Measurements from ENCODE around the gene LRRC74A. TPM values are rescaled to one million over a fixed set of nuclear protein-coding genes. Genes with fewer than 3 reads are reported as not detected.
A peak's percentile ranks its signal among the peaks of the same experiment; 100 is the strongest.

The LRRC74A gene
- total RNA-seq, 1 donor from 2014 or later: not detected

DNA sequence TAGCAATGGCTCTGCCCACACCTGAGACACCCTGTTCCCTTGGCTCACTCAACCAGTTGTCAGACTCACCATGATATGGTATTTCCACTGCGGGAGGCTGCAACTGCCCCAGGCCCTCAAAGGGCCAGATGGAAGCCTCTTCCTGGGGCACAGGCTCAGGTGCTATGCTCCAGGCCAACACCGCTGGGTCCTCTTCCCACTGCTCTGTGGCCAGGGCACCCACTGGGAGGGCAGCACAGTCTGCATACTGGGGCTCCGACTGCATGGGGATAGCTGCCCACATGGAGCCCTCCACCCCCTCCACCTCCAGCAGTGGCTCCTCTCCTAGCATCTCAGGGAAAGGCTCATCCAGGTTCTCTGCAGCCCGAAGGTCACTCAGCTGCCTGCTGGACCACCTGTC is 17.2 kb upstream of the LRRC74A start:
- ATAC-seq (no peak), DNase-seq (ENCODE audit: low spot score) (no peak)

DNA sequence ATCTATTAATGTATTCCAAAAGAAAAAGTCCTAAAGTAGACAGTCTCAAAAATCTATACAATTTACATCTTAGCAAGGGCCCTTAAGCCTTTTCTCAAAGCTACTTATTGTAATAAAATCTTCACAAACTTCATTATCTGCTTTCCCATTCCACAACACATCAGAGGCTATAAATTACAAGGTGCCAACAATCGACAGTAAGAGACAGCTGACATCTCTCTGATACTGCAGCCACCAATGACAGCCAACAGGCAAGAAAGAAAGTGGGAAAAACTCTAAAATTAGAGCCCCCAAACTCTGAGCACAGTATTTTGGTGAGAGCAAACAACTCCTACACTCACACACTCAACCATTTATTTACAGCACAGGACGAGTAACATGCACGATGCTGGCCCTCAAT is 15.7 kb upstream of the LRRC74A start:
- DNase-seq (ENCODE audit: low spot score) (no peak), ATAC-seq (no peak)

DNA sequence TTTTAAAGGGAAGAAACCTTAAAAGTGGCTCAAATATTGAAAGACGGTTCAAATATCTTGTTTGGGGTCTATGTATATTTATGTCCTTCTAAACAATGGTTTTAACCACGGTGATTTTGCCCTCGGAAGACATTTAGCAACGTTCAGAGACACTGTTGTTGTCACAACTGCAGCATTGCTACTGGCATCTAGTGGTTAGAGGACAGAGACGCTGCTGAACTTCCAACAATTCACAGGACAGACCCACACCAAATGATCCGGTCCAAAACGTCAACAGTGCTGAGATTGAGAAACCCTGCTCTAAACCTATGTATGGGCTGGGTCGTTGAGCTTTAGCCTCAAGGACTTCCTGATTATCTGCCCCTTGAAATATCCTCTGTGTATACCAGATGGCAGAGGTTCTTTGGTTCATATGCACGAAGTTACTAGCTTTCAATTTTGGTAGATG is 15.2 kb upstream of the LRRC74A start:
- DNase-seq (ENCODE audit: low spot score) (peak; percentile 58), ATAC-seq (peak; percentile 50)

DNA sequence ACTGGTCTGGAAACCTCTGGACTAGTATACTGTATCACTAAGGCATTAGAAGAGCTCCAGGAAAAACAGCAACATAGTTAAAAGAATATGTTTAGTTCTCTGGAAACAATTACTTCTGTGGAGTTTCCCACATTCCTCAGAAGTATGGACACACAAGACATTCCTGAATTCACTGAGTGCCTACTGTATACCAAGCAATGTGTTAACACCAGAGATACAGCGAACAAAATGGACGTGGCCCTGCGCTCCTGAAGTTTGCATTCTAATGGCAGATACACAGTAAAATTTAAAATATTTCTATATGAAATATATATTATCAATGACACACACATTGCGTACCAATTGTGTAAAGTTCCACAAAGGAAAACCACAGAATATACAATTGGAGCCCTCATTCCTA is 14.6 kb upstream of the LRRC74A start:
- ATAC-seq: no peak
- no peak for DNase-seq (ENCODE audit: low spot score)

DNA sequence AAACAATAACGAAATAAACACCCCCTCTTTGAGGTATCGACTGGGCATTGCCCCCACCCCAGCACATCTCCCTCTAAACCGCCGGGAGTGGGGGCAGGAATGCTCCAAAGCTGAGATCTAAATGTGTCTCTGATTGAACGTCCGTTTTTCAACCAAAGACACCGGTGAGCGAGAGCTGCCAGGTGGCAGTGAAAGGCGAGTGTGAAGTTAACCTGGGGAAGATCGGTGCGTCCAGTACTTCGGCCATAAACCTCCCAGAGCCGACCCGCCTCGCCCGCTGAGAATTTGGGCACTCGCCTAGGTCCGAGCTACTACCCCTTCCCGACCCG is 14.2 kb upstream of the LRRC74A start:
- ATAC-seq (peak; percentile 26), DNase-seq (ENCODE audit: low spot score) (no peak)

DNA sequence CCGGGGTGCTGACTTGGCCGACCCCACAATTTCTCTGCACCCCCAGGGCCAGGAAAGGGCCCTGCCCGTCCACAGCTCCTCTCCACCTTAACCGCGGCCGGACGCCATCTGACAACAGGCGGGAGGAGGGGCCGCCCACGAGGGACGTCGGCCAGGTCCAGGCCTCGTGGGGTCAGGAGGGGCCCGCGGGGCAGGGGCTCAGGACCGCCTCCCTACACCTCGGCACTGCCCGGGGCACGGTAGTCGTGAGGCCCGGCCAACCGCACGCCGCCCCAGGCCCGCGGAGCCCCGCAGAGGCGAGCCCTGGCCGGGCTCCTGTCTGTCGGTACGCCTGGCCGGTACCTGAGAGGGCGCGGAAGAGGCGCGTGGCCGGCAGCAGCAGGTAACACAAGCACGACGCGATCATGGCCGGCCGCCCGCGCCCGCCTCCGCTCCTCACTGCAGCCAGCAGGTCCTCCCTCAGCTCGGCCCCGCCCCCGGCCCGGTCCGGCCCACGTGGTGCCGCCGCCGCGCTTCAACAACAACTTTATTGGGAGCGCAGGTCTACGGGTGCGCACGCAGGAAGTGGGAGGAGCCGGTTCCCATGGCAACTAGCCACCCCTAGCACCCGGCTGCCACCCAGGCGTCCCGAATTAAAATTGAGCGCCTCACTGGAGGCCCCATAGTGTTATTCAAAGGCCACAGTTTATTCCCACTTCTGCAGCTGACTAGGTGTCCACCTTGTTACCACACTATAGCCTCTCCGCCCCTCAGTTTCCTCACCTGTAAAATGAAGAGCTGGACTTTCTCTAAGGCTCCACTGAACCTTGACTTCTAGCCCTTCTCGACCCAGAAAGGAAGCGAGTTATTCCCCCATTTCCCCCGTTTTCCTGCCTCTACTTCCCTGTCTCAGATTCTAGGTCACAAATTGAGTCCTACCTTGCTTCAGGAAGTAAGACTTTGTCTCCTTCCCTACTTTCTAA is 13.5 kb upstream of the LRRC74A start, which contains the start of gene ANGEL1:
Gene ANGEL1, minus strand, starts transcription at position 461 of the 962 bp plus-strand sequence. Its CDS starts 55 bp downstream, at position 406.
- DNase-seq (ENCODE audit: low spot score): peak; percentile 99

DNA sequence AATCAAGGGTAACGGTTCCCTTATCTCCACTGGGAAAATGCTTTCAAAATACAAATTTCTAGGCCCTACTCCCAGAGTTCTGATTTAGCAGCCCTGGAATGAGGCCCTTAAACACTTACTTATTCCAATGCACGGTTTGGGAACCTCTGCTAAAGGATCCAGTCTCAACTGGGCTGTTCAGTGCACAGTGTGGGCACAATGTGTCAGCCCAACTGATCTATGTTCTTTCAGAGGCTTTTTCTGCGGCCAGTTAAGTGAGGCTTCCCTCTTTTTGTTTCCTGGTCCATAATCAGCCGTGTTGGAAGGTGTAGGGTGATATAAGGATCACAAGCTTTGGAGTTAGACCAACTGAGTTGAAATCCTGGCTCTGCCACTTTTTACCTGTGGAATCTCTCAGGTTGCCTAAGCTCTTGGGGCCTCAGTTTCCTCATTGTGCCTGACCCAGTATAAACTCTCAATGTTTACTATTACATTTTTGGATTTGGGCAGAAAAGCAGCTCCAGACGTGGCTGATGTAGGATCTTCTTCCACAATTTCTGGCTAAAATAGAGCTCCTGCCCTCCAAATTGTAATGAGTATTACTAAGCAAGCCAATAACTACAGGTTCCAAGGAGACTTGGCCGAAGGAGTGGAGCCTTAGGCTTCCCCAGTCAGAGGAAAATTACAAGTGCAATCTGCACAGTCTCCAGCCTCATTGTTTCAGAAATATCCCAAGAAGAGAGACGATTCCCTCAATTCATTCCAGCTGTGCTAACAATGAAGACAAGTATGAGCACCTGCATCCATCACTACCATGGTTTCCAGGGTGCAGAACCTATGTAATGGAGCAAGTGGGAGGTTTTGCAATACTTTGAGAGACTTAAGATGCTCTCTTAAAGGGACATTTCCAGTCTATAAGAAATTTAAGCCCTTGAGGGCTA is 11.2 kb upstream of the LRRC74A start:
- no peak for DNase-seq (ENCODE audit: low spot score)
- ATAC-seq: no peak

More for the DNA sequence above, 13.5 kb upstream of the LRRC74A start, which contains the start of gene ANGEL1:
- ATAC-seq: peak; percentile 91

DNA sequence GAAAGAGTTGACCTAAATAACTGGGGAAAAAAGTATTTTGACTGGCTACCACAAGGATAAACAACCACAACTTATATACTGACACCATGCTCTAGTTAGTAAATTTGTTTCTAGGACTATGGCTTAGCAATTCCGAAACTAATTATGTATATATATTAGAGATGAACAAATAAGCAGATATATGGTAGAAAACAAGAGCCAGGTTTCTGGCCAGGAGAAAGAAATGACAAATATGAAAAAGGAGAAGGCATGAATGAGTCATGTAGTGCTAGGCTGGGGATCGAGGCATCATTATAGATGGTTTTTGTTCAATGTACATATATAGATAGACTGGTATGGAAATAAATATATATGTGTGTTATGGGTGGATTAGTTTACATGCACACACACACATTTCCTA is 5.5 kb upstream of the LRRC74A start:
- DNase-seq (ENCODE audit: low spot score) (no peak), ATAC-seq (no peak)

DNA sequence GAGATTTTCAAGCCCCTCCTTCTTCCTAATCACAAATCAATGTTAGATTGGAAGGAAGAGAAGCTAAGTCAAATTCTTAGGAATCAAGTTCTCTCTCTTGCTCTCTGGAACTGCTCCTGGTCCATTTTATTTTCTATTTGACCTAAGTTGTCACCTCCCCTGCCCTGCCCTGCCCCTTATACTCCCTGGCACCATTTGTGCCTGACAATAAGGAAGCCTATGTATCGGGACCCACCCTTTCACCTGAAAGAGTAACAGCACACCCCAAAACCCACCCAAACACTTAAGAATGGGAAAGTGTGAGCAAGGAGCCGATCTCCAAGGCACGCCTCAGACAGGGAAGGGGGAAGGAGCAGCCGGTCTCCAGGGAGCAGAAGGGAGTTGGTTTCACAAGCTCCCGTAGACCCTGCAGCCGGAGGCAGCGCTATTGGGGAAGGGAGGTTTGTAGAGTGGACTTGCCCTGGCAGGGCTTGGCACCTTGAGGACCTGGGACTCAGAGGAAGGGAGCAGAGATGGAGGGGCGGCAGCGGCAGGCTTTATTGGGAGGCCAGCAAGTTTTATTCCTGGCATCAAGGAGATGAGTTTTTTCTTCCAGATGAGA is 1.6 kb downstream of the LRRC74A start:
- no peak for ATAC-seq
- no peak for DNase-seq (ENCODE audit: low spot score)

DNA sequence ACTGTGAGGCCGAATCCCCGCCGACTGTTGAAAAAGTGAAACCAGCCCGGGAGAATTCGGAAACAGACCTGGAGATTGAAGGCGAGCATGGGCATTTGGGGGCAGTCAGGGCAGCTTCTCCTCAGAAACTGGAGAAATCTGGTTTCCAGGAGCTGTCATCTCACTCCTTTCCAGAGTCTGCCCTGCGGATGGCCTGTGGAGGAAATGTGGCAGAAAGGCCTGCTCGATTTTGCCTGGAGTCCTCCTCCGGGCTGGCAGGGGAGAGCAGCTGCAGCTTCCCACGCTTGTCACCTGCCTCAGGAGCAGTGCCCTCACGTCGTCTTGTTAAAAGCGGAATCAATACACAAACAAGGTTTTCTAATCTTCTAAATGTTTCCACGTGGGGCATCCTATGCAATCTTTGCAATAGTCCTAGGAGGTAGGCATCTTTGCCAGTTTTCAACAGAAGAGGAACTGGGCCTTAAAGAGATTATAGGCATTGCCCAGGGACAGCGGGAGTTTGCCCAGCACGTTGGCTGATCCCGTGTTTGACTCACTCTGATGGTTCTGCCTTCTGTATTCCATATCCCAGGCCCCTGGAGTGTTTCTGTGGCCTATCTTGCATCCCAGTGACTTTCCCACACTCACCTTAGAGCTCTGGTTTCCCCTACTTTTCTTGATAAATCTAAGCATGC is 2.3 kb downstream of the LRRC74A start:
- DNase-seq (ENCODE audit: low spot score): no peak
- ATAC-seq: no peak

DNA sequence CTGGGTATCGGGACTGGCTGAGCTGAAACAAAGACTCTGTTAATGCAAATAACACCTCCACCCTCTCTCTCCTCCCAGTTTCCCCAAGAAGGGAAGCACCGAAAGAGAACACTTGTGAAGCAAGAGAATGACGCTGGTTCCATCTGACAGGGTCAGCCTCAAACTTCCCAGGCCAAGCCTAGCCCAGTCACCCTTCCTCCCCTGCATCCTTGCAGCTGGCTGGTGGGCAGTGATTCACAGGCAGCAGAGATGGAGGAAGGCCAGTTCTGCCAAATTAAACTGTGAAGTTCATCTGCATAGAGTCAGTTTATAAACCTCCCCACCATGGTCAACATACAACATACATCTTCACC is 2.8 kb downstream of the LRRC74A start:
- ATAC-seq (no peak), DNase-seq (ENCODE audit: low spot score) (no peak)

DNA sequence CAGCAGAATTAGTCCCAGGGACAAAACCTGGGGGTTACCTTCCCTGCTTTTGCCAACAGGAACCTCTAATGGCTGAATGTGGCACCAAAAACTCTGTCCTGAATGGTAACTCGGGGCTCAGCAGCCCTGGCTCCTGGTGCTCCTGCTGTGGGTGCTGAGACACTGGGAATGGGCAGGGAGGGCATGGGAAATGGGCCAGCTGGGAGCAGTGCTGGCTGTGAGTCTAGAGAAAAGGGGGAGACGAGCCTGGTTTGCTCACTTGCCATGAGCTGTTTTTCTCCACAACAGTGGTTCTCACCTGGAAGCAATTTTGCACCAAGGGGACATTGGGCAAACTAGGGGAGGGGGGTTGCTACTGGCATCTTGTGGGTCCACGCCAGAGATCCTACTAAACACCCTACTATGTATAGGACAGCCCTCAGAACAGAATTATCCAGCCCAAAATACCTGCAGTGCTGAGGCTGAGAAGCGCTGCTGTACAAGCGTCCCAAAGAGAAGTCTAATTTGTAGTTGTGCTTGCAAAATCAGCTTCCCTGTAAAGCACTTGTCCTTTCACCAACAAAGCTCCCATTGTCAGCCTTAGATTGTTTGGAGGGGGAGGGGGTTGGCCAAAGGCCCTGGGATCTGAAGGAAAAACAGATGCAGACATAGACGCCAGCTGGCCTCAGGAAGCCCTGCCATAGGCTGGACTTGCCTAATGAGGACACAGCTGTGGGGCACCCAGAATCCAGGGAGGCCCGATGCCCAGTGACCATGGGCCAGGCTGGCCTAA is 3.6 kb downstream of the LRRC74A start:
- ATAC-seq: no peak
- no peak for DNase-seq (ENCODE audit: low spot score)

DNA sequence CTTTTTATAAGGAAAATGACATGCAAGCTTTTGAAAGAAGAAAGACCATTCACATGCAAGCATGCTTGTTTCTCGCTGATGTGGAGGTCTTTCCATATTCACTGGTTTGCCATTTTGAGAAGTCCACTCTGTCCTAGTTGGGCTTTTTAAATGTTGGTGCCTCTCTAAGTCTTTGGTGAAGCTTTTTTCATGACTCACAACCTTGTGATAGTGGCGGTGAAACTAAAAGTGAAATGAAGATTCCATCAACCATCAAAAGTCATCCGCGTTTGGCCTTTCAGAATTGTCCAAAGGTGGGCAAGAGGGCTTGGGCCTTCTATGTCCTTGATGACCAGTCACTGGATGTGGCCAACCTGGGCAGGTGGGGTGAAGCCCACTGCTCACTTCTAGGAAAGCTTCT is 4.3 kb downstream of the LRRC74A start:
- ATAC-seq (no peak), DNase-seq (ENCODE audit: low spot score) (no peak)

DNA sequence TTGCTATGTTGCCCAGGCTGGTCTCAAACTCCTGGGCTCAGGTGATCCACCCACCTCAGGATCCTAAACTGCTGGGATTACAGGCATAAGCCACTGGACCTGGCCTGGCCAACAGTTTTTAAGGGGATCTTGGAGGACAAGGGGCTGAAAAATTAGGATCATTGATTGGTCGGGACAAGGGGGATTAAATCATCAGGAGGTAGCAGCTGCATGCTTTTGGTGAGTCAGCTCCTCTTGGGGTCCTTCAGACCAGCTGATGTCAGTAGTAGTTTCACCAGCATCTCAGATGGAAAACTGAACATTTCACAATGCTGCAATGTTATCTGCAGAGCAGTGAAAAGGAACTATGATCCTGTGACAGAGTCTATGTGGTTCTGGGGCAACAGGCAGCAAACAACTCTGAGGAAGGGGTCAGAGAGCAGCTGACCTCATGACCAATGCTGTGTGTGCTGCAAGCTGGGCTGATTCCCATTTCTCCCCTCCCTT is 6.3 kb downstream of the LRRC74A start:
- ATAC-seq (peak; percentile 85), DNase-seq (ENCODE audit: low spot score) (peak; percentile 82)

DNA sequence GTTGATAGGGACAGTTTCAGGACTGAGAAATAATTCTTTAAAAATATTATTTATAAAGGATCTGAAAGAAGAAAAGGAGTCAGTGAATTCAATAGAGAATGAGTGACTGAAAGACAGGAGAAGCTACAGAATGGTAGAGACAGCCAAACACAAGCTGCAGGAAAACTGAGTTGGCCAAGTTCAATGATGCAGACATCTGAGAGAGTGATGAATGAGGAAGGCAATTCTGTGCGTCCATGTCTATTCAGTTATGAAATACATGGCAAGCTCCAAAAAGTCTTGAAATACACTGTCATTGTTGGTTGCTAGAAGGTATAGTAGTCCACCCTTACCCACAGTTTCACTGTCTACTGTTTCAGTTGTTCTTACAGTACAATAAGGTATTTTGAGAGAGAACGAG is 6.8 kb downstream of the LRRC74A start:
- DNase-seq (ENCODE audit: low spot score) (no peak), ATAC-seq (peak; percentile 37)

DNA sequence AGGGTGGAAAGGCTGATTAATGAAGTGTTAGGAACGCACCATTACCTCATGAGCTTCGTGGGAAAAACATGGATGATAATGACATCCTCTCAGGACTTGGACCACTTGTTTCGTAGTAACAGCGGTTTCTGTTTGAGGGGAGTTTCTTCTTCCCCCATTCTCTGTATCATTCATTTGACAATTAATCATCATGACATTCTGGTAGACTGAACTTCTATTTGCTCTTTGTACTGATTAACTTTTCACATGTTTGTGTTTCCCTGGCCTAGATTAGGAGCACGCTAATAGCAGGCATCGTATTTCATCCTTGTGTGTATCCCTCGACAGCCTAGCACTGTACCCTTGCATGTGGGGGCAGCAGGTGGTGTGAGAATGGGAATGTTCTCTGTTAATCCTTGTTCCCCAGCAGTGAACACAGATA is 8.0 kb downstream of the LRRC74A start:
- DNase-seq (ENCODE audit: low spot score): no peak
- ATAC-seq: peak; percentile 73

DNA sequence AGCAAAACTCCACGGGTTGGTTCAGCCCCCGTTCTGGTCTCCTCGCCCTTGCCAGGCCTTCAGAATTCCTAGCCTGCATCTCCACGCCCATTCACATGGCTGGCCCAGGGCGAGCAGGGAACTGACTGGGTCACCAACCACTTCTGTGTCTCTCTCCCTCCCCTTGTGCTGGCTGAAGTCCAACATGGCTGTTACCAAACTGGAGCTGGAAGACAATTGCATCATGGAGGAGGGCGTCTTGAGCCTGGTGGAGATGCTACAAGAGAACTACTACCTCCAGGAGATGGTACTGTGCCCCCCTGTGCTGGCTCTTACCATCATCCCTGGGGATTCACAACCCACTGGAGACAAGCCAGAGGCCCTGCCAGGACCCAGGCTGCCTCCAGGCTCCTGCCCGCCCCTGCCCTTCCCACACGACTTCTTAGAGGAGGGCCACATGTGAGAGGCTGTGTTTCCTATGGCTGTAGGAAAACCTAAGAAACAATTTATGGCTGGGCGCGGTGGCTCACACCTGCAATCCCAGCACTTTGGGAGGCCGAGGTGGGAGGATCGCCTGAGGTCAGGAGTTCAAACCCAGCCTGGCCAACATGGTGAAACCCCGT is 9.9 kb downstream of the LRRC74A start:
- peak; percentile 53 for DNase-seq (ENCODE audit: low spot score)
- no peak for ATAC-seq

DNA sequence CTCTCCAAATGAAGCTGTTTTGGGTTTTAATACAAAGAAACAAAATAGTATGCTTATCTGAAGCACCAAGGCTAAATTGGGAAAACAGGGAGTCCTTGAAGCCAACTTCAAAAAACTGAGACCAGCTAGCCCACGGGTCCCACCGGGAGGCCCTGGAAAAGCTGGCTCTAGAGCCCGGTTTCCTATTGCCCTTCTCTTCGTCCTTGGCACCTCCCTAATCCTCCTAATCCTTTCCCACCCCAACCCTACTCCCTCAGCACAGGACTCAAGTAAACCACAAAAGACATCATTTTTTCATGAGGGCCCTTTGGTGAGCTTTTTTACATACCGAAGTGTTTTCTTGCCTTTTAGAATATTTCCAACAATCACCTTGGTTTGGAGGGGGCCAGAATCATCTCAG is 11.3 kb downstream of the LRRC74A start:
- DNase-seq (ENCODE audit: low spot score) (no peak), ATAC-seq (no peak)

DNA sequence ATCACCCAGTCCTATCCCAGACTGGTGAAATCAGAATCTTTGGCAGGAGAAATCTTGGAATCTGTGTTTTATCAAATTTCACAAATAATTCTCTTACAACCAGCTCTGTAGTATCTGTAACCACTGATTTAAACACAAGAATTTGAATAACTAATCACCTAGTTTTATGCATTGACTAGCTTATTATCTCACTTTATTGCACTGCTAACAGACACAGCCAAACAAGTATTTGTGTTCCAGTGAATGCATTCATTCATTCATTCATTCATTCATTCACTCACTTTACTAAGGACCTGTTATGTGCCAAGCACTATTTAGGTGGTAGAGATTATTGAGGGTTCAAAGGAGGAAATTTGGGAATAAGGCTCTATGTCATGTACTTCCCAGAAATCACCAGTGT is 16.2 kb downstream of the LRRC74A start:
- no peak for ATAC-seq
- DNase-seq (ENCODE audit: low spot score): no peak
